Measurements from ENCODE around the gene OR5B17.
A peak's percentile ranks its signal among the peaks of the same experiment; 100 is the strongest.
"Not testable (repeated sequence)": the region's sequence is repeated elsewhere in the genome, so short reads cannot be mapped to it uniquely, and the experiment has no call there.

Gene OR5B17

DNA sequence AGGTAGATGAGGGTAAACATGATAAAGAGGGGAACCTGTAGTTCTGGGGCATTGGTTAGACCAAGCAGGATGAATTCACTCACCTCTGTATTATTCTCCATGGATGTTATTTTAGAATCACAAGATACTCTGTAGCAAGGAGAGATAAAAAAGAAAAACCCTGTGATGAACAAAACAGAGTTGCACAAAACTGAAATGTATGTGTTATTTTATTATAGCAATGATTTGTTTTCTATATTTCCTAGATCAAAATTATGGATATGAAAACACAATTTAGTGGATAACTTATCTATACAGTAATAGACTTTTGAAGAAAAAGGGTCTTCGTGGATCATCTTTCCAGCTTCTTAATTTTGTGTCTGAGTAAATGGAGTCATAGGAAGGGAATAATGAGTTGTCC lies at the start of gene OR5B17:
OR5B17 (minus strand) TSS at position 101 of the 400 bp plus-strand sequence; CDS start at position 101, 0 bp downstream.
- no peak within 1 kb of the TSS for H3K4me3 ChIP-seq (ENCODE audit: control insufficient read depth, low read depth, low read length)
- DNase-seq (ENCODE audit: low read depth) = no peak
- TF ChIP-seq, protein P1, sequence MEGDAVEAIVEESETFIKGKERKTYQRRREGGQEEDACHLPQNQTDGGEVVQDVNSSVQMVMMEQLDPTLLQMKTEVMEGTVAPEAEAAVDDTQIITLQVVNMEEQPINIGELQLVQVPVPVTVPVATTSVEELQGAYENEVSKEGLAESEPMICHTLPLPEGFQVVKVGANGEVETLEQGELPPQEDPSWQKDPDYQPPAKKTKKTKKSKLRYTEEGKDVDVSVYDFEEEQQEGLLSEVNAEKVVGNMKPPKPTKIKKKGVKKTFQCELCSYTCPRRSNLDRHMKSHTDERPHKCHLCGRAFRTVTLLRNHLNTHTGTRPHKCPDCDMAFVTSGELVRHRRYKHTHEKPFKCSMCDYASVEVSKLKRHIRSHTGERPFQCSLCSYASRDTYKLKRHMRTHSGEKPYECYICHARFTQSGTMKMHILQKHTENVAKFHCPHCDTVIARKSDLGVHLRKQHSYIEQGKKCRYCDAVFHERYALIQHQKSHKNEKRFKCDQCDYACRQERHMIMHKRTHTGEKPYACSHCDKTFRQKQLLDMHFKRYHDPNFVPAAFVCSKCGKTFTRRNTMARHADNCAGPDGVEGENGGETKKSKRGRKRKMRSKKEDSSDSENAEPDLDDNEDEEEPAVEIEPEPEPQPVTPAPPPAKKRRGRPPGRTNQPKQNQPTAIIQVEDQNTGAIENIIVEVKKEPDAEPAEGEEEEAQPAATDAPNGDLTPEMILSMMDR (IDR thresholded peaks at IDR 0.05; ENCODE audit: control insufficient read depth, insufficient read depth, low read depth, low read length, missing control alignments) = no peak

DNA sequence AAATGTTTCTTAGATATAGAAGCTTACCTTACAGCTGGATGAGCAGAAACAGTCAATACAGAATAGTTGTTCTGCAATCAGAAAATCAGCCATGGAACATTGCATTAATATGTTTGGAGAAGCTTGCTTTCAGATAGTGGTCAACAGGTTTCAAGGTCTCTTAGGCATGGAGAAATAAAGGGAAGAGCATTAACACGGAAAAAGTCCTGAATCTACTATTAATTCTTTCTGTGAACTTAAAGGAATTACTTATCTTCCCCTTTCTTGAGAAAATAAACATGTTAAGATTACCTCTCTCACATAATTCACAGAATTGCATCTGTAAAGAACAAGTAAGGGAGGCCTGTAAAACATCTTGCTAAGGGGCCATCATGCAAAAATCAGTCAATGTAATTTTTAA lies 47.9 kb upstream of the OR5B17 start, which contains the start of gene OR5B3:
OR5B3 (minus strand) TSS at position 101 of the 400 bp plus-strand sequence. CDS start 3,465 bp downstream, outside the sequence.
- no peak within 1 kb of the TSS for H3K4me3 ChIP-seq (ENCODE audit: control insufficient read depth, low read depth, low read length)
- TF ChIP-seq, protein P1 (IDR thresholded peaks at IDR 0.05; ENCODE audit: control insufficient read depth, insufficient read depth, low read depth, low read length, missing control alignments) = no peak
- no peak for DNase-seq (ENCODE audit: low read depth)

DNA sequence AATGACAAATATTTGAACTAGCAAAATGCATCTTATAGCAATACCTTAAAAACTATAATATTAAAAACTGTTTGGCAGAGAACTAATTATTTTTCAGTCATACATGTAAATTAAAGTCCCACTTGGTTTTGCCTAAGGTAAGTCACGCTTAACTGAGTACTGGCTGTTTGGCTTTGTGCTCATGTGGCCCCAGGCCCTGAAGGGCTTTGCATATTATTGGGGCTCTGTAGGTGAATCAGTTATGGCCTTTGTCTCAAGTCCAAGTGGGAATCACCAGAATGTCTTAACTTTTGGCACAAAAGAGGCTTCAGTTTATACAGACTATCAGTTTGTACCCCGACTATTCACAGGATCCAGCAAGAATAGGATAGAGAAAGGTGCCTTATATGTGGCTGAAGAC lies 40.8 kb upstream of the OR5B17 start:
- not testable (repeated sequence) for H3K4me3 ChIP-seq (ENCODE audit: control insufficient read depth, low read depth, low read length); DNase-seq (ENCODE audit: low read depth)

DNA sequence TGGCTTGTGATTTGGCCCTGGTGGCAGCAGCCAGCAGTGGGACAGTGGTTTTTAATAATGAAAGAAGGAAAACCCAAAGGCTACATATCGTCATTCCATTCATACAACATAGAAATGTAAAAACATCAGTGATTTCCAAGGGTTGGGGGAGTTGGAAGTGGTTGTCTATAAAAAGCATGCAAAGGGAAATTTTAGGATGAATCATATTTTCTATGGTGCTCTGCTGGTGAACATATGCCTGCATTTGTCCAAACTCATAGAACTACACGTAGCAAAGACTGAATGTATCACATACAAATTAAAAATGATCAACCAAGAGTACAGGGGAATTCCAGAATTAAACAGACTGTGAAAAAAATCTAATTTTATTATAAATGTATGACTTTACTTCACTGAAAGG lies 36.7 kb upstream of the OR5B17 start:
- DNase-seq (ENCODE audit: low read depth) = peak; percentile 4
- TF ChIP-seq, protein P1 (IDR thresholded peaks at IDR 0.05; ENCODE audit: control insufficient read depth, insufficient read depth, low read depth, low read length, missing control alignments) = no peak
- H3K4me3 ChIP-seq (ENCODE audit: control insufficient read depth, low read depth, low read length) = no peak overlapping the region

DNA sequence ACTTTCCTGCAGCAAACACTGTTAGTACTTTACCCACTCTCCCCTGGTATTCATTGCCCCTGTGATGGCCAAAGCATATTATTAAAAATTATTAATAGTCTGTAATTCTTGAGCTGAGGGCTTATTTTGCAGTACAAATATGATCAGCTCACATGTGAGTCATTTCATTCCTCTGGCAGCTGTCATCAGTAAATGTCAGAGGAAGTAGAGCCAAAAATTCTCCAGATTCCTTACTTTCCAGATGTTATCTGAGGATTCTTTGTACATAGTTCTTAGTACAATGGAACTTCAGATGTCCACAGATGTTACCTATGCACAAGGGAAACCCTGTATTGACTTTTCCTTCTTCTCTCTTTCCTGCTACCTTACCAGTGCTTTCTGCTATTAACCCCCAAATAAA lies 35.3 kb upstream of the OR5B17 start:
- DNase-seq (ENCODE audit: low read depth) = peak; percentile 21
- TF ChIP-seq, protein P1 (IDR thresholded peaks at IDR 0.05; ENCODE audit: control insufficient read depth, insufficient read depth, low read depth, low read length, missing control alignments) = no peak
- no peak overlapping the region for H3K4me3 ChIP-seq (ENCODE audit: control insufficient read depth, low read depth, low read length)

DNA sequence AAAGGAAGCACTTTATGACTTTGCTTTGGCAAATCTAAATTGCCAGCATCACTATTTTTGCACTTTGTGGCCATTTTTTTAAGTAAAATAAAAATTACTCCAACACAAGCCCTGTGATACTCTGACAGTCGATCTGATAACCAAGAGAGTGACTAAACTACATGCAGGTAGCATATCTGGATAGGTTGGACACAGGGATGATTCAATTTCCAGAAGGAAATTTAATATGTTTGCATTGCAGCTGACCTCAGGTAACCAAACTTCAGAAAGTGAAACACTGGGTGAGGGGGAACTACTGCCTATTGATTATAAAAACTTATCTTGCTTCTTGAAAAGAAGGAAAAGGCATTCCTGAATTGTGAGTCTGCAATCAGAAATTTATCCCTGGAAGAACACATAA lies 33.9 kb upstream of the OR5B17 start:
- no peak for DNase-seq (ENCODE audit: low read depth)
- TF ChIP-seq, protein P1 (IDR thresholded peaks at IDR 0.05; ENCODE audit: control insufficient read depth, insufficient read depth, low read depth, low read length, missing control alignments) = no peak
- H3K4me3 ChIP-seq (ENCODE audit: control insufficient read depth, low read depth, low read length) = no peak overlapping the region

DNA sequence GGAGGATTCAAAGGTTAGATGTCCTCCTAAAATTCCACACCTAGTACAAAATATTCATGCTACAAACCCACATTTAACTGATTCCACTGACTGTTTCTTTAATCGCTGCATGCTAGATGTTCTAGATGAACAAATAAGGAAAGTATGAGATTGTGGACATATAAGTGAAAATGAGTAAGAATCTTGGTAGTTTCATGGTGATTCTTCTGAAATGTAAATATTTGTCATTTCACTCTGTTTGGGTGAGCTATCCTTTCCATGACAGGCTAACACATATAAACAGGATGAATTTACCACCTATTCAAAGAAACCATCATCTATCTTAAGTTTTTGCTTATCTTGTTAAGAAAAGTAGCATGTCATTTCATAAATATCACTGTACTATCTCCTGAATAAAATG lies 33.0 kb upstream of the OR5B17 start:
- TF ChIP-seq, protein P1 (IDR thresholded peaks at IDR 0.05; ENCODE audit: control insufficient read depth, insufficient read depth, low read depth, low read length, missing control alignments) = no peak
- H3K4me3 ChIP-seq (ENCODE audit: control insufficient read depth, low read depth, low read length) = no peak overlapping the region
- DNase-seq (ENCODE audit: low read depth) = no peak
